GM12875 (cell line): ENCODE measurements around the gene PRMT7.

Source experiments
- H3K4me3 ChIP-seq: one replicate; pipeline ENCODE4 v1.5.1; 2011; ENCODE audit warnings: low read depth, low read length, control low read depth
- CTCF ChIP-seq: IDR thresholded peaks from 2 replicates; pipeline ENCODE4 v1.5.1; 2011; ENCODE audit warnings: low read depth, mild to moderate bottlenecking, control low read depth, inconsistent platforms, low read length, moderate library complexity, borderline replicate concordance; ENCODE audit not compliant: insufficient read depth

Gene PRMT7

GRCh38 chr16:68276223-68276622 is 34.6 kb upstream of the PRMT7 start:
- TF ChIP-seq CTCF, result no peak
- H3K4me3 ChIP-seq, result no peak overlapping the region

GRCh38 chr16:68279726-68280558 is 30.9 kb upstream of the PRMT7 start:
- H3K4me3 ChIP-seq, result no peak overlapping the region
- no peak for TF ChIP-seq CTCF

- H3K4me3 ChIP-seq, result no peak overlapping the region
- no peak for TF ChIP-seq CTCF
Measured at GRCh38 chr16:68281368-68282063, 29.3 kb upstream of the PRMT7 start.

- TF ChIP-seq CTCF, result no peak
- no peak overlapping the region for H3K4me3 ChIP-seq
Measured at GRCh38 chr16:68282064-68282452, 28.8 kb upstream of the PRMT7 start.

GRCh38 chr16:68283346-68283745 is 27.5 kb upstream of the PRMT7 start:
- no peak overlapping the region for H3K4me3 ChIP-seq
- no peak for TF ChIP-seq CTCF

- H3K4me3 ChIP-seq, result no peak overlapping the region
- TF ChIP-seq CTCF, result no peak
Measured at GRCh38 chr16:68283801-68284598, 26.8 kb upstream of the PRMT7 start.

- no peak overlapping the region for H3K4me3 ChIP-seq
- TF ChIP-seq CTCF, result no peak
Measured at GRCh38 chr16:68284847-68285246, 26.0 kb upstream of the PRMT7 start.
